Ammon's horn (tissue), 1 donor: Measurements from ENCODE around the gene SOX6.
"Not testable (repeated sequence)": the region's sequence is repeated elsewhere in the genome, so short reads cannot be mapped to it uniquely, and the experiment has no call there.

Experiments used
- DNase-seq: peaks from one replicate; pipeline ENCODE4 v3.0.0-alpha.2; 2016; ENCODE audit warnings: low spot score

Gene SOX6

GRCh38 chr11:16095756-16096155 lies 260.6 kb downstream of the SOX6 start:
- no peak for DNase-seq

- DNase-seq: no peak
These were observed 262.3 kb downstream of the SOX6 start for GRCh38 chr11:16093889-16094653.

GRCh38 chr11:16091862-16092261 lies 264.5 kb downstream of the SOX6 start:
- no peak for DNase-seq

- DNase-seq: no peak
These were observed 266.9 kb downstream of the SOX6 start for GRCh38 chr11:16089481-16089880.

- DNase-seq: no peak
These were observed 267.6 kb downstream of the SOX6 start for GRCh38 chr11:16088774-16089173.

- DNase-seq: no peak
These were observed 268.5 kb downstream of the SOX6 start for GRCh38 chr11:16087886-16088285.

GRCh38 chr11:16086229-16086819 lies 270.0 kb downstream of the SOX6 start:
- DNase-seq: no peak

GRCh38 chr11:16082095-16083055 lies 274.0 kb downstream of the SOX6 start:
- DNase-seq: peak; percentile 8

GRCh38 chr11:16081382-16082094 lies 274.8 kb downstream of the SOX6 start:
- peak; percentile 11 for DNase-seq

- DNase-seq: no peak
These were observed 275.5 kb downstream of the SOX6 start for GRCh38 chr11:16080688-16081381.

GRCh38 chr11:16078936-16079335 lies 277.4 kb downstream of the SOX6 start:
- no peak for DNase-seq

- DNase-seq: no peak
These were observed 285.8 kb downstream of the SOX6 start for GRCh38 chr11:16070573-16070972.

- not testable (repeated sequence) for DNase-seq
These were observed 289.1 kb downstream of the SOX6 start for GRCh38 chr11:16067268-16067667.

- no peak for DNase-seq
These were observed 297.0 kb downstream of the SOX6 start for GRCh38 chr11:16059332-16059731.

- DNase-seq: no peak
These were observed 297.7 kb downstream of the SOX6 start for GRCh38 chr11:16058671-16059070.

GRCh38 chr11:16052750-16053149 lies 303.6 kb downstream of the SOX6 start:
- DNase-seq: no peak

GRCh38 chr11:16049611-16050010 lies 306.7 kb downstream of the SOX6 start:
- no peak for DNase-seq

- peak; percentile 12 for DNase-seq
These were observed 309.3 kb downstream of the SOX6 start for GRCh38 chr11:16047073-16047472.

- no peak for DNase-seq
These were observed 312.7 kb downstream of the SOX6 start for GRCh38 chr11:16043617-16044016.

- DNase-seq: no peak
These were observed 315.1 kb downstream of the SOX6 start for GRCh38 chr11:16041207-16041606.

- DNase-seq: no peak
These were observed 316.2 kb downstream of the SOX6 start for GRCh38 chr11:16040151-16040550.
